ENCODE results near the gene MAP6D1.

Gene MAP6D1

DNA sequence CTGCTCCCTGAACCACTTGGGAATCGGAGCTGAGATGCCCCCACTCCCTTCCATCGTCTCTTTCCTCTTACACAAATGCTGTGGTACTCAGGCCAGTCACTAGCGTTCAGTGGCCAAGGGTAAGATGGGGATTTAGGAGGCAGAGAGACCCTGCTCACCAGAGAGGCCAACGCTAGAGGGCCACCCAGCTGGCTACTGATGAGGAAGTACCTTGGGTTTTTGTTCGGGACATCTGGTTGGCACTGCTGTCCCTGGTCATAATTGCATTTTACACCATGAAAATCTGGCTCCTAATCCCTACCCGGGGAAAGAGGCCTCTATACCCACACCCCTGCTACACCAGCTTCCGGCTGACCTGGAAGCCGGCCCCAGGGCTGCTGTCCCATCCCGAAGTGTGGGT, 7.7 kb downstream of the MAP6D1 start:
- FAIRE-seq = no peak
- DNase-seq (ENCODE audit: insufficient read length, low spot score) = no peak
- no peak for TF ChIP-seq CTCF (IDR thresholded peaks at IDR 0.05; ENCODE audit: insufficient read depth, missing control alignments)

DNA sequence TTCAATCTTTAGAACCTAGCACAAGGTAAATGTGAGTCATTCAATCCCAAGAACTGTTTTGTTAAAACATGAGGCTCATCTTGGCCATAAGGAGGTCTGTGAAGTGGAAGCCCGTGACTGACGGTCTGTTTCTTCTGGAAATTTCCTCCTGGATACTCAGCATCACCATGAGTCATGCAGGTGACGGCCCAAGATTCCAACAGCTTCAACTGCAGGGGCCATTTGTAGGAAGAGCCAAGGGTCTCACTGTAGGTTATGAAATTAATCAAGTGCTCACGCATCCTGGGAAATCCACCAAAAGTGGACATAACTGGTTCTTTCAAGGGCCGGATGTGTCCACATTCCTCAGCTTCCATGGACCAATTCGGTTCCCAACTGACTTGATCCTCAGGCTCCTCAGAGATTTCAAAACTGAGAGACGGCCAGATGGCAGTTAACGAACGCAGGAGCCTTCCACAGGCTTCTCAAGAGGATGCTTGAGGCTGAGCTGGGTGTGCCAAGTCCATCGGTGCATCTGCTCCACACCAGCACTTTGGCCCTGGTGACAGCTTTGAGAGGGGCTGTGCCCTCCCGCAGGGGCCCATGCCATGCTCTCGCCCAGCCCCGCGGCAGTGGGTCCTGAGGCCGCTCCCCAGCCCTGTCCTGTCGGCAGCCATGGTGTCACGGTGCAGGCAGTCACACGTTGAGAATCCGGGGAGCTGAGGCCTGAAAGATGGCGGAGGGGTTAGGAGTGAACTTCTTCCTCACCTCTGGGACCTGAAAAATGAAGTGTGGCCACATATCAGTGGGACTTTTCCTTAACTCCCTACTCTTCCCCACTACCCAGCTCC, 8.5 kb downstream of the MAP6D1 start:
- no peak for FAIRE-seq
- no peak for DNase-seq (ENCODE audit: insufficient read length, low spot score)
- no peak for TF ChIP-seq CTCF (IDR thresholded peaks at IDR 0.05; ENCODE audit: insufficient read depth, missing control alignments)

DNA sequence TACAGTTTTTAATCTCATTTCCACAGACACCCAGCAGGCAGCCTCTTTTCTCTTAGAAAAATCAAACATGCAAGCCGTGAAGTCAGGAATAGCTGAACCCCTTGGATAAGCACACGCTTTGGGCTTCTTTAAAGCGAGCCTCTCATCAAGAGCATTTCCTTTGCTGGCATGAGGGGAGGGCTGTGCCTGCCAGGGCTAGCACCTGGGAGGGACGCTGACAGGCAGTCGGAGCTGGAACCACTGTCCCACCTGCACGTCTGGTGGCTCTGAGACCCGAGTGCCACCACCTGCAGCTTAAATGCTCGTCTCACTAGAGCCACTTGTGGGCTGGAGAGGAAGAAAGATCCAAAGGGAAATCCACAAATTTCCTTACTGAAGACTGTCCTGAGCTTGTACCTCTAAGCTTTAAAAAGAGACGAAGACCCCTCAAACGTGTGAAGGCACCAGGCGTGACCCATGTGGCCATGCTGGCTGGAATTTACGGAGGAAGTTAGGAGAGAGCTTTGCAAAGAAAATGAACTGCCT, 9.4 kb downstream of the MAP6D1 start:
- no peak for TF ChIP-seq CTCF (IDR thresholded peaks at IDR 0.05; ENCODE audit: insufficient read depth, missing control alignments)
- DNase-seq (ENCODE audit: insufficient read length, low spot score) (no peak), FAIRE-seq (no peak)

DNA sequence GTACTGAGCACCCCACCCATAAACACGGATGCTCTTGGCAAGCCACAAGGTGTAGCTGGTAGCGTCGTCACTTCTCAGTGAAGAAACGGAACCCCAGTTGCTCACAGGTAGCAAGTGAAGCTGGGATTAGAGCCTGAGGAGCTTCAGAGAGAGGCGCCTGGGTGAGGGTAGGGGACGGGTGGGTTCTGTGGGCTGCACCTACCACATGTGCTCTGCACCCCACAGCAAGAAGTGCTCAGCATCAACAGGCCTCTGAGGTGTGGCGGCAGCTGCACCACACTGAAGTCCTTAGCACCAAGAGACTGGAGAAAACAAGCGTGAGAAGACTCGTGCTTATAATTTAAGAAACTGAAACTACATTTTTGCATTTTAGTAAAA, 9.8 kb downstream of the MAP6D1 start:
- no peak for FAIRE-seq
- no peak for DNase-seq (ENCODE audit: insufficient read length, low spot score)
- no peak for TF ChIP-seq CTCF (IDR thresholded peaks at IDR 0.05; ENCODE audit: insufficient read depth, missing control alignments)

DNA sequence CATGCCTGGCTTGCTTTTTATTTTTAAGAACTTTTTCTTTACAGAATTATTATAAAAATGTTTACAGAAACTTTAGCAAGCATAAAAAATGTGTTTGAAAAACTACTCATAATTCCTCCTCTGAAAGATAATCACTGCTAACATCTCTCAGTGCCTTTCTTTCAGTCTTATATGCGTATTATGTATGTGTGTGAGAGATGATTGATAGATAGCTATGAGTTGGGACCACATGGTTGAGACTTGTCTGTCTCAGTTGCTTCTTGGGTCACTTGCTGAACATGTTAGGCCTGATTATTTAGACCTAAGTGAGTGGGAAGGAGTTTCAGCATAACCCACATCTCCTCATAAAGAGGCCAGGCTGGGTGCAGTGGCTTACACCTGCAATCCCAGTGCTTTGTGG, 11.1 kb downstream of the MAP6D1 start:
- no peak for DNase-seq (ENCODE audit: insufficient read length, low spot score)
- no peak for TF ChIP-seq CTCF (IDR thresholded peaks at IDR 0.05; ENCODE audit: insufficient read depth, missing control alignments)
- FAIRE-seq = no peak

DNA sequence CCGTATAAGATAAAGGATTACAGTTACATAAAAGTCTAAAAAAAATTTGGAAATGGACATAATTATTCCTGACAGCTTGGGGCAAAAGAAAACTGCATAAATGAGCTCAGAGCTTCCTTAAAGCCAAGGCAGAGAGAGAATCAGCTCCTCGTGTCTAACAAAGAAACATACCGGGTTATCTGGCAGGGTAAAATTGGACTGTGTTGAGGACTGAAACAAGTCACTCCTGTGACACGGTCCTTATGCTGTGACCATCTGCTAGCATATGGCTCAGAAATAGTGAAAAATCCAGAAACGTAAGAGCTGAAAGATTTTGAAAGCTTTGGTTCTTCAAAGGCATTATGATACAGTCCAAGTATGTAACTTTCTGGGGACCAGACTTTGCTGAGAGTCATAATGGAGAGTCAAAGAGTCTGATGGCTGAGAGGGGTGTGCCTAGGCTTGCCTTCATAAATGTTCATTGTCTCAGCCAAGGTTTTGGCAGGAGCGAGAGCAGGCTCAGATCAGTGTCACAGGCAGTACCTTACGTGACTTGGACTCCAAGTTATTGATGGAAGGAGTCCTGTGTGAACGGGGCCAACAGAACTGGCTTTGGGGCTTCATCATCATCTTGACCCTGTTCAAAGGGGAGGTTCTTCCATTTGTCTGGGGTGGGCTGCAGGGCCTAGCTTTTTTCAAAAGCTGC, 12.5 kb downstream of the MAP6D1 start:
- DNase-seq (ENCODE audit: insufficient read length, low spot score) (no peak), FAIRE-seq (no peak)

More for the DNA sequence above, 12.5 kb downstream of the MAP6D1 start:
- TF ChIP-seq CTCF (IDR thresholded peaks at IDR 0.05; ENCODE audit: insufficient read depth, missing control alignments) = no peak
